Tongue (tissue), 2 donors: Measurements from ENCODE around the gene ITIH5. TPM values are rescaled to one million over a fixed set of nuclear protein-coding genes. Genes with fewer than 3 reads are reported as not detected.
"Not testable (repeated sequence)": the region's sequence is repeated elsewhere in the genome, so short reads cannot be mapped to it uniquely, and the experiment has no call there.

ENCODE experiments used
- DNase-seq: peaks from one replicate; pipeline ENCODE4 v3.0.0-alpha.2; 2015
- total RNA-seq: library from RNA; depleted of rRNA; stranded (reverse); fragments of >200 nt; gene quantifications from one replicate; pipeline ENCODE4 v1.2.3, GENCODE V29; 2014

ITIH5 gene
- total RNA-seq, 1 donor from 2014 or later: 67.9 TPM

DNA sequence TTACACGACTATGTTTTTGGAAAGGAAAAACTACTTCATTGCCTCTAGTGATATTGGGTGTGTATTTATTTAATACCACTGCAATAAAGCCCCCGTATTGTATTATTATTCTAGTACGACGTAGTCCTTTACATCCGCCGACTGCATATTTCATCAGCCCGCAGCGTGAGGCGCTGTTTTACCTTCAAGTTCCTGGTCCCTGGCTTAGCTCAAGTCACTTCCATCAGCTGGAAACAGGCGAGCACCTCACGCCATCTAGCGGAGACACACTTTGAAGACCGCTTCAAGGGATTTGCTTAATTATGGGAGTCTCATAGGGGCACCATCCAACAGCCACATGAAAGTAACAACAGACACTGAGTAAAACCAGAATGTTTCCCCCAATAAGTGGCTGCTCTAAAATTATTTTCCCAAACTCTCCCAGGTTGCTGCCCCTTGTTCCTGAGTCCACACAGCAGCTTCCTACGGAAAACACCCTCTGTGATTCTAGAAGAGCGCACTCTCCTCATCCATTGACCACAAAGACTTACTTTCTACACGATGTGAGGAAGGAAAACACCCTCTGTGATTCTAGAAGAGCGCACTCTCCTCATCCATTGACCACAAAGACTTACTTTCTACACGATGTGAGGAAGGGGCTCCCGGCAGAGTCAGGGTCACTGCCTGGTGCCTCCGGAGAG, 20.6 kb upstream of the ITIH5 start:
- DNase-seq: peak; percentile 96

DNA sequence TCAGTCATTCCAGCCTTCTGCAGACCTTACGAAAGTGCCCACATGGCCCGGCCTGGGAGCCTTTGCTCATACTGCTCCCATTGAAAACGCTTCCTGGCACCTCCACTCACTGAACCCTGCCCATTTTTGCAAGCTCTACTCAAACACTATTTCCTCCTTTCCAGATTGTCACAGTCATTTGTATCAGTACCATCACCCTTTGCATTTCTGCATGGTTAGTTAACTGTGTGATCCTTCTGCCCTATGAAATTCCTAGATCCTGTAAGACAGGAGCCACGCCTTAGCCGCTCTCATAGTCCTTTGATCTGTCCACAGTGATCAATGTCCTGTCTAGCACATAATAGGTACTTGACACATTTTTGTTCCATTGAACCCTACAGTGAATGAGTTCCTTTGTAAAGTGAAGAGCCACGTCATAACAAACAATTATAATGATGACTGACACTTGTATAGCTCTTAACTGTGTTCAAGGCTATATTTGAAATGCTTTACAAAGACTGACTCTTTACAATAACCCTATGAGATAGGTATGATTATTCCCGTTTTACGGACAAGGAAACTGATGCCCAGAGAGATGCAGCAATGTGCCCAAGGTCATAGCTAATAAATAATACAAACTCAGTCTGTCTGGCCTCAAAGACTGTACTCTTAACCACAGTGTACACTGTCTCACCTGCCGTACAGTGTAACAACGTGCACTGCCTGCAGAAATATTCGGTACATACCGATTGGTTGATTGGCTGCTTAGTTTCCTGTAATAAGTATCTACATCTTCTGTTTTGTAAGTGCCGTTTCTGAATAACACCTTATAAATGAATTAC, 19.8 kb upstream of the ITIH5 start:
- no peak for DNase-seq

DNA sequence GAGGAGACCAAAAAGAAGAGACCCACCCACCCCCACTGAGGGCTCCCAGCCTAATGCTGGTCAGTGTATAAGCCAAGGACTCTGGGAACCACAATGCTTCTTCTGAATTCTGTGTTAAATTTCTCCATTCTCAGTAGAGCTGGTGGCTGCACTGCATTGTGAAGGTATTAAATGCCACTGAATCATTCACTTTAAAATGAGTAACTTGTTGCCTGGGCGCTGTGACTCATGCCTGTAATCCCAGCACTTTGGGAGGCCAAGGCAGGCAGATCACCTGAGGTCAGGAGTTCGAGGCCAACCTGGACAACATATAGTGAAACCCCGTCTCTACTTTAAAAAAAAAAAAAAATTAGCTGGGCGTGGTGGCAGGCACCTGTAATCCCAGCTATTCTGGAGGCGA, 13.3 kb upstream of the ITIH5 start:
- DNase-seq: not testable (repeated sequence)

DNA sequence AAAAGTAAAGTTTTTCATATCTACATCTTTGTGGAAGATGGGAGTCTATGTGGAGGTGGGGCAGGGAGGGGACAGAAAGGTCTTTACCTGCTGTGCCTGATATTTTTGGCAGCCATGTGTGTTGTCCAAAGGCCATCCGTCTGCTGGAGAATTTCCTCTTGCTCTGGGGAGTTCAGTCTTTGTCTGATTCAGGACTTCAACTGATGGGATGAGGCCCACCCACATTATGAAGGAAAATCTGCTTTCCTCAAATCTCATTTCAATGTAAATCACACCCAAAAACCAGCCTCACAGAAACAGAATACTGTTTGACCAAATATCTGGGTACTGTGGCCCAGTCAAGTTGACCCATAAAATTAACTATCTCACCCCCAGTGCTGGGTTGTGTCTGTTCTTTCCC, 12.5 kb upstream of the ITIH5 start:
- no peak for DNase-seq

DNA sequence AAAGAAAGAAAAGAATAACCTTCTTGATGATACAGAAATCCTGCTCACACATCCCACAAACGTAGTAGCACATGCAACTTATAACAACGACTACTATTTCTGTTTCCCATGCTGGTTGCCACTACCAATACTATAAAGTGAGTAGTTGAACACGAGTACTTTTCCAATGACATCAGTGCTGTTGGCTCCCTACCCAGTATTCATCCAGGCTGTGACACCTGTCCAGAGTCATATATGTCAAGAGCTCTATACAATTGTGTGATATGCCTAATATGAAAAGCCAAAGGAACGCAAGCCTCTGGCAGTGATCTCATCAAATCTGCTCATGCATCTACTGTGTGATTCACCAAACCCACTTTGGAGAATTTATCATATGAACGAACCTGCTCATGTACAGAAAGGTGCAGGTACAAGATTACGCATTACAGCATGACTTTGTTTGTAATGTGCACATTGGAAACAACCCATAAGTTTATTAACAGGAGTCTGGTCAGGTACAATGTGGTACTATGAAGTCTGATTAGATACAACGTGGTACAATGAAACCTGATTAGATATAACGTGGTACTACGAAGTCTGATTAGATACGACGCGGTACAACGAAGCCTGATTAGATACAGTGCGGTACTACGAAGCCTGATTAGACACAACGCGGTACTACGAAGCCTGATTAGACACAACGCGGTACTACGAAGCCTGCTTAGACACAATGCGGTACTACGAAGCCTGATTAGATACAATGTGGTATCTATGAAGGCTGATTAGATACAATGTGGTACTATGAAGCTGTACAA, 5.8 kb upstream of the ITIH5 start:
- DNase-seq: peak; percentile 91

DNA sequence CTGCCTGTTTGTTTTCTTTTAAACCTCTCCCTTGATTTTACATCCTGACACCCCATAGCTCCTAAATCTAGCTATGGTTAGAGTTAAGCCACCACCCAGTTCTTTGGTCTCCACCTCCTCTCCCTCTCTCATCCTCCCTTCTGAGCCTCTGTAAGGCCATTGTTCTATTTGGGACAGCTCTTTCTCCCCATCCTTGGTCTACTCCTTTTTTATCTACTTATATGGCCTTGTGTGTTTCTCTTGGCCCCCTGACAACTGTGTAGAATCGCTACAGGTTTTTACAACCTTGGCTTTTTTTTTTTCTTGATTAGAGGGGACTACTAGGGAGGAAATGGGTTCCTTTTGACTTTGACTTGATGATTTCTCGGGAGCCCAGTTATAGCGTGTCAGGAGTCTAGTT, 3.4 kb upstream of the ITIH5 start:
- no peak for DNase-seq

DNA sequence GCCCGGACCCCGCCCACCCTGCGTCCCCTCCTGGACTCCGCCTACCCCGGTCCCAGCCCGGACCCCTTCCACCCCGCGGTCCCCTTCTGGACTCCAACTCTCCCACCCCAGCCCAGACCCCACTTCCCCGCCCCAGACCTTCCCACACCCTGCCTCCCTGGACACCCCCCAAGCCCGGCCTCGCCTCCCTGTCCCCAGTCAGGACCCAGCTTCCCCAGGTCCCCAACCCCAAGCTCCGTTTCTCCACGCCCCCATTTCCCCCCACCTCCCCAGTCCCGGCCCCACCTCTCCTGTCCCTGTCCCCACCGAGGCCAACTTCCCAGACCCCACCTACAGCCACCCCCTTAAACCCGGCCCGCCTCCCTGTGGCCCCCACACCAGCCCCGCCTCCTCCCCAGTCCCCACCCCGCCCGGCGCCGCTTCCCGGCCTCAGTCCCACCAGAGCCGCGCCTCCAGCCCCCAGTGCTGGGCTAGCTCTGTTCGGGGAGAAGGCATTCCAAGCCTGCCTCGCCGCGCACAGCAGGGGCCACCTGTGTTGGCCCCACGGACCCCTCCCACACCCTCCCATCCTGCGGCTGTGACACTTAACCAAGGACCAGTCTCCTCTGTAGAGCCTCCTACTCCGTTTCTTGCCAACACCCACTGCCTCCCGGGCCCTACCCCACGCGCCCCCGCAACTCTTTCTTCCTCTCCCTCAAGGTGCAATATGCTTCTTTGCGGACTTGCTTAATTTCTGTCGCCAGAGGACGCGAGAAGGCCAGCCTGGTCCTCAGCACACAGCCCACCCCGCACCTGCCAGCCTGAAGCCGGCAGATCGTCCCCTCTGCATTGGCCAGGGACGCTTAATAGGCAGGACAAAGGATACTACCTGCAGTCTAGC, 736 bp upstream of the ITIH5 start:
- peak; percentile 61 for DNase-seq

DNA sequence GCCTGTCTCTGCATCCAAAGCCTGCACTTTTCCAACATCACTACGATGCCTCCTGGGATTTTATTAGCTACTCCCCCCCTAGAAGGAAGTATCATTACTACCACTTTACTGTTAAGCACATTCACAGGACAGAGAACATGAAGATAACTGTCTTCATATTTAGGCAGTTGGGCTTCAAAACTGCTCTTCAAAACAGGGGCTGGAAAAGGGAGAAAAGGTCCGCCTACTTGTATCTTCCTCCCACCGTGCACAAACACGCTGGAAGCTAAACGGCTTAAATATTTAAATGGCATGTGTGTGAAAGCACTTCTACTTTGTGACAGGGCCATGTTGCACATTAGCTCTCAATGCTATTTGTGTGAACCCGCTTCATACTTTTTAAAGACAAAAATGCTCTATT, 999 bp downstream of the ITIH5 start:
- peak; percentile 43 for DNase-seq

DNA sequence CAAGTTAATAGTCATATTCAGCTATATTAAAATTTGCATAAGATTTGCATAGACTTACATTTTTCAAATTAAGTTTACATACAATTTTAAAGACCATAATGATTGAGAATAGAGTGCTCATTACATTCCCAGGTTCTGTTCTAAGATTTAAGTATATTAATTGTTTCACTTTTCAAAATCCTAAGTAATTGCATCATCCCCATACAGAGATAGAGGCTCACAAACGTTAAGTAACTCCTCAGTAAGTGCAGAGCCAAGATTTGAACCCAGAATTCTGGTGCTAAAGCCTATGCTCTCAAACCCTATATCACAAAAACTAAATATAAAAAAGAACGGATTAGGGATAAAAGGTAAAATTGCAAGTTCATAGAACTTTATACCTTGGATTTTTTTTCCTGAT, 2.1 kb downstream of the ITIH5 start:
- no peak for DNase-seq

DNA sequence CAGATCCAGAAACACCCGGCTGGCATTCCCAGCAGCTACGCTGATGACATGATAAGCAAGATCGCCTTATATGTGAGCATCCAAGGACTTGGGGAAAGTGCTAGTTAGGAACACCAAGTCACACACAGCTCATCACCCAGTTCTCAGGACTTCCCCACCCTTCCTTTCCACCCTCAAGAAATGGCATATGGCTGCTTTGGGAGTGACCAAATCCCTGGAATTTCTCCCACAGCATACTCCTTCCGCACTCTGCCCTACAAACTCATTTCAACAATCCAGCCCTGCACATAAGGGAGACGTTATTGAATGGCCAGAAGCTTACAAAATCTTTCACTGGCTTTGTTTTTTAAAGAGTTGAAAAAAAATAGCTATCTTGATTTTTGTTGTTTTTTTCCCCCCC, 4.2 kb downstream of the ITIH5 start:
- DNase-seq: no peak

DNA sequence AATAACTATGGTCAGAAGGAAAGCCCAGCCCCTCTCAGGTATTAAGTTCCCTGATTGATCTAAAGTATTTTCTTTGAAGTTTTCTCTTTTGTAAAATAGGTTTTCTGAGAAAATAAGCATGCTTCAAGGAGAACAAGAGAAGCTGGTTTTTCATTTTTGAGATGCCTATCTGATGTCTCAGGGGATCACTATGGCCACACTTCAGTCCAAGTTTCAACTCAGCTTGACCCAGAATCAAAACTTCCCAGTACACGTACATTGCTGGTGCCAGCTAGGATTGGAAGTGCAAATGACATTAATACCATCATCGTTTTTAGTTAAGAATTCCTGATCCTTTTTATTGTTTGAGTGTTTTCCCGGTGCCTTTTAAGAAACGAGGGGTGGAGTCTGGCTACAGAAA, 7.2 kb downstream of the ITIH5 start:
- no peak for DNase-seq

DNA sequence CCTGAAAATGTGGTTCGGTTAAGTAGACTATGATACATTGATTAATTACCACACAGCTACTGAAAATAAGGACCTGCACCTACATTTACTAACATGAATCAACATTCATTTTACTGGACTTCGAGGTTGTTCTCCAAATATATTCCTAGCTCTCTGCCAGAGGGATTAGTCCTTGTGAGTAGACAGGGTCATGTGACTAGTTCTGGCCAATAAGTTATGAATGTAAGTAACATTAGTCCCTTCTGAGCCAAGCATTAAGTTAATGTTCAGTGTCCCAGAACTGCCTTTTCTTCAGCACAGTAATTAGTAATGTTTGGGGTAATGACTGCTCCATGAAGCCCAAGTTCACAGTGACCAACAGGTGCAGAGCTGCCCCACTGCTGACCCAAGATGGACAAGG, 9.2 kb downstream of the ITIH5 start:
- DNase-seq: no peak

DNA sequence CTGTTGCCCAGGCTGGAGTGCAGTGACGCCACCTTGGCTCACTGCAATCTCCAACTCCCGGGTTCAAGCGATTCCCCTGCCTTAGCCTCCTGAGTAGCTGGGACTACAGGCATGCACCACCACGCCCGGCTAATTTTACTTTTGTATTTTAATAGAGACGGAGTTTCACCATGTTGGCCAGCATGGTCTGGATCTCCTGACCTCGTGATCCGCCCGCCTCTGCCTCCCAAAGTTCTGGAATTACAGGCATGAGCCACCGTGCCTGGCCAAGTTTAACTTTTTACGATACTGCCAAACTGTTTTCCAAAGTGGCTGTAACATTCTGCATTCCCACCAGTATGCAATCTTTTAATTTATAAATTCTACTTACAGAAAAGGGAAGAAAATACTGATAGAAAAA, 9.7 kb downstream of the ITIH5 start:
- not testable (repeated sequence) for DNase-seq

DNA sequence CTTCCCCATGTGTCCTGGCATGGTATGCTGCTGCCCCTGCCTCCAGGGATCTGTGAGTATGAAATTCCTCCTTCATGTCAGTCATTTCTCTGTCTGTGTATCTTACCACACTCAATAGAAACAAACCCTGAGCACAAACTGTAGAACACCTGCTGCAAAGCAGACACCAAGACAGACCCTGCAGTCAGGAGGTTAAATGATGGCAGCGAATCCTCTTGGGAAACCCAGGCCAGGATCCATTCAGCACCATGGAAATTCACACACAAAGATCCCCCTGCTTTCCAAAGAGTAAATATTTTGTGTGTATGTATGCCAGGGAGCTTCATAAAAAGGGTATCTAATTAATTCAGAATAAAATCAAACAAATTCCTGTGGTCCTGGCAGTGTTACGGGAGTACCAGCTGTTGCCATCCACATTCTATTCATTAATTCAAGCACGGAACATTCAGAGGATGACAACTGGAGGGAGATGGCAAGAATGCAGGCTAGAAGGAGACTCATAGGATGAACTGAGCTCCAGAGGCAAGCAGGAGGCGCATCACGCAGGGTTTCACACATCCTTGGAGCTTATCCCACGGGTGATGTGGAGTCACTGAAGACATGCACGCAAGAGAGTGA, 14.8 kb downstream of the ITIH5 start:
- DNase-seq: peak; percentile 87

DNA sequence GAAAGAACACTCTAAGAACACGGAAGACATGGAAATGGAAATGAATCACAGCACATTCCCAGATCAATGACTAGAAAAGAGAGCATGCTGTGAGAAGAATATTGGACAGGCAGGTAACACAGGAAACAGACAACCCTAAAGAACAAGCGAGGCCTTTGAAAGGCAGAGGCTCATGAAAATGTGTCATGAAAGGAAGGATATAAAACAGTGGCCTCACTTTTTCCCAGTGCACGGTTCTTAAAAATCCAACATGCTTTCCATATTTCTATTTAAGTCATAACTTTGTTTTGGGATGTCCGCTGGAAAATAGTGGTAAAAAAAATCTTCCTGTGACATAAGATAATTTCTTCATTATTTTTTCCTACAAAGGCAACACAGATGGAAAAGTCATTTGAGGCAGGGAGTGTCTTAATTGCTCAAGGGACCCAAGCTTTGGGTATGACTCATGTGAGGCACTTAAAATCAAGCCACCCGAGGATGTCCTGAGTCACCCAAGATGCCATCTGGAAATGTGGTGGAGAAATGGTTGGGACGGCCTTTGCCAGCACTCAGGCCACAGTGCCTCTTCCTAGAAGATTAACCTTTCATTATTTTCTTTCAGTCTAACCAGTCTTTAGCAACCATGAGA, 17.0 kb downstream of the ITIH5 start:
- peak; percentile 16 for DNase-seq

DNA sequence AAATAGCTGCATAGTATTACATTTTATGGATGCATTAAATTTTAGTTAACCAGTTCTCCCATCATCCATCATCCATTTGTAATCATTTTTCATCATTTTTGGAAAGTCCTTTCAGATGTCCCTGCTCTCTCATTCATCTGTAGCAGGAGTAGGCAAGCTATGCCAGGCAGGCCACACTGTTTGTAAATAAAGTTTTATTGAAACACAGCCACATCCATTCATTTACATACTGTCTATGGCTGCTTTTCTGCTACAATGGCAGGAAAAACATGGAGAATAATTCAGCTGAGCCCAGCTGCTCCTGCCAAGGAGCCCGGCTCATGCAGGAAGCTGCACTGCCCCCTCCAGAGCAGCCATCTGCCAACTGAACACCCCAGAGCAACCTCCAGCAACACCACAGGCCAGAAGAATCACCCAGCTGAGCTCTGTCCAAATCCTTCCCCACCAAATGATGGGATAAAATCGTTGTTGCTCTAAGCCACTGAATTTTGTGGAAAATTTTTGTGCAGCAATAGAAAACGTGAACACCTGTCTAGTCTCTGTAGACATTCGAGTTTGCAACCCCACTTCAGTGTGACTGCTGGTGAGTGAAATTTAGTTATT, 19.6 kb downstream of the ITIH5 start:
- no peak for DNase-seq

DNA sequence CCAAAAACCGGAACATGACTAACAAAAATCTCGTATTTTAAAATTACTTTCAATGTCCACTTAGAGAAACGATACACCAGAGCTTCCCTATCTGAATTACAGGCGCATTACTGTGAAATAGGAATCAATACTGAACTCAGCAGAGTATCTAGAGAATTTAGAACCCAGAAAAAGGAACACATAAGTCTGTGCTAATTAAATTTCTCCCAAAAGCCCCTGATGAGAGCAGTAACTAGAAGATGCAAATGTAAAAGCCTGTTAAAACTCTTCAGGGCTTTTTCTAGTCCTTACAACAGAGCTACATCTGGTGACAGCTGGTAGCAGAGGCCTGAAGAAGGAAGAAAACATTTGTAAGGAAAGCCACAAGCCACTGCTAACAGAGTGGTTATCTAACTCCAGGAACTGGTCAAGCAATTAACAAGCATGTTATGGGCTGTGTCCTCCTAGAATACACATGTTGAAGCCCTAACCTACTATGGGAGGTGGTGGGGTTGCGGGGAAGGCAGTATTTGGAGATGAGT, 24.2 kb downstream of the ITIH5 start:
- DNase-seq: no peak

DNA sequence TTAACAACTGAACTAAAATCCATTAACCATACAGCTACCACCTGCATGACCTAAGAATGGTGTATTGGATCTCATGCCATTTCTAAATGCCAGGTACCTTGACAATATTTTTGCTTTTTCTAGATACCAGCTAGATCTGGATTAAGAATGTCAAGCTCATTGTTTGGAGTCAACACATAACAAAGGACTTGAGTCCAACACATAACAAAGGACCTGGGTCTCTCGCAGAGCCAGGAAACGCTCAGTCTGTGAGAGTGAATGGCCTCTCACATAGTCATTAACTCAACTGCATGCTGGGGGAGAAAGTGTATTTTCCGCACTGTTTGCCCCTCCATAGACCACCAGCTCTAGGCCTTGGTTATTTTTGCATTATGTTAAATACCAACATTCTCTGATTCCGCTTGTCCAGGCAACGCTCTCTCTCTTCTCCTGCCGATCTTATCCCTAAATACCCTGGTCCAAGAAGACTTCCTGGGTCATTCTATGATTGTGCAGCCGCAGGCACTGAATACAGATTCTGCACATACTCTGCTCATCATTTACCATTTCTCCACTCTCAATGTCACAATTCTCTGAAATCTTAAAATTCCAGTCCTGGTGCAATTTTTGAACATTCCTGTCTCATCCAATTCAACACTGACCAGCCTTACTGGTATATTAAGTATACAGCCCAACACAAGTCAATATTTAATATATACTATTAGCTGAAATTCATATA, 31.2 kb downstream of the ITIH5 start:
- DNase-seq: no peak

DNA sequence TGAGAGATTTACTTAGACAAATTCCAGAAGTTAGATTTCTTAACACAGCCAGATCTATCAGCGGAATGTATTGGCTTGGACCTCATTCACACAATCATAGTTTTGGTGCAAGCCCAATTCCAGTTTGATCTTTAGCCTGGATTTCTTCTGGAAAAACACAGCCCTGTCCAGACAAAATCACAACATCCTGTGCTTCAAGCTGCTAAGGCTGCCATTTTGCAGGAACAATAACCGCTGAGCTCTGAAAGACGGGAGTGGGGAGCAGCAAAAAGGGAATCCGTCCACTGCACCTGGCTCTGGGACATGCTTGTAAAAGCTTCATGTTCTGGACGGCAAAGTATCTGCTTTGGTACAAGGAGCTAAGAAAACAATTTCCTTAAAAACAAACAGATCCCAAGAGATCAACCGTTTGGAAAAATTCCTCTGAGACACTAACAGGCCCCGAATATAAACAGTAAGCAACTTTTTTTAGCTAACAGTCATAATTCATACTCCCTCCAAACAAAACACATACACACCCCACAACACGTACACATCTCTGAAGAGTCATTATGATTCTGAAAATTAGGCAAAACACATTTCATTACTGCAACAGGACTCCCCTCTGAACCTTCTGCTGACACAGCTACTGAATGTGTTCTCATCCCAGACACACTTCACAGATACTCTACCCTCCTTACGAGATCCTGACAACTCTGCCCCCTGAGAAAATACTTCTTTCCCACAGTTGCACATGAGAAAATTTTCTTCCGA, 32.4 kb downstream of the ITIH5 start:
- peak; percentile 81 for DNase-seq
